WTC11 (cell line): ENCODE results near the gene SUB1.
"Not testable (repeated sequence)": the region's sequence is repeated elsewhere in the genome, so short reads cannot be mapped to it uniquely, and the experiment has no call there.

ENCODE experiments used
- CTCF ChIP-seq: fragments of 200-600 bp; IDR thresholded peaks from 2 replicates; pipeline ENCODE4 v1.8.0; 2022; ENCODE audit warnings: antibody characterized with exemption
- FOXK1 ChIP-seq: sonication (generic); formaldehyde crosslinking; IDR thresholded peaks from 2 replicates; pipeline ENCODE4 v1.8.0; 2022; ENCODE audit warnings: mild to moderate bottlenecking, moderate library complexity, missing genetic modification reagents
- HMGXB4 ChIP-seq: sonication (generic); formaldehyde crosslinking; IDR thresholded peaks from 2 replicates; pipeline ENCODE4 v1.8.1; 2023; ENCODE audit warnings: mild to moderate bottlenecking, moderate library complexity, missing genetic modification reagents
- NFYB ChIP-seq: sonication (generic); formaldehyde crosslinking; conservative IDR thresholded peaks from 2 replicates; pipeline ENCODE4 v1.8.0; 2022; ENCODE audit warnings: low read depth, missing genetic modification reagents
- NR2C2 ChIP-seq: sonication (generic); formaldehyde crosslinking; IDR thresholded peaks from 2 replicates; pipeline ENCODE4 v1.8.0; 2022; ENCODE audit warnings: mild to moderate bottlenecking, missing genetic modification reagents
- RELA ChIP-seq: sonication (generic); formaldehyde crosslinking; IDR thresholded peaks from 2 replicates; pipeline ENCODE4 v1.8.1; 2022; ENCODE audit warnings: missing genetic modification reagents, mild to moderate bottlenecking, borderline replicate concordance
- SOX15 ChIP-seq: fragments of 250-450 bp; sonication (Bioruptor Pico); IDR thresholded peaks from 2 replicates; pipeline ENCODE4 v1.9.0; 2021; ENCODE audit warnings: mild to moderate bottlenecking
- ZBTB21 ChIP-seq: sonication (generic); formaldehyde crosslinking; IDR thresholded peaks from 2 replicates; pipeline ENCODE4 v1.8.1; 2023; ENCODE audit warnings: mild to moderate bottlenecking, missing genetic modification reagents, borderline replicate concordance
- ZNF232 ChIP-seq: sonication (generic); formaldehyde crosslinking; IDR thresholded peaks from 2 replicates; pipeline ENCODE4 v1.8.0; 2022; ENCODE audit warnings: mild to moderate bottlenecking, missing genetic modification reagents

DNA sequence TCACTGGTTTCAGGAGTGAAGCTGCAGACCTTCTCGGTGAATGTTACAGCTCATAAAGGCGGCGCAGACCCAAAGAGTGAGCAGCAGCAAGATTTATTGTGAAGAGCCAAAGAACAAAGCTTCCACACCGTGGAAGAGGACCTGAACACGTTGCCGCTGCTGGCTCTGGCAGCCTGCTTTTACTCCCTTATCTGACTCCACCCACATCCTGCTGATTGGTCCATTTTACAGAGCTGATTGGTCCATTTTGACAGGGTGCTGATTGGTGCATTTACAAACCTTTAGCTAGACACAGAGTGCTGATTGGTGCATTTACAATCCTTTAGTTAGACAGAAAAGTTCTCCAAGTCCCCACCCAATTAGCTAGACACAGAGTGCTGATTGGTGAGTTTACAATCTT, 32.9 kb upstream of the SUB1 start:
- not testable (repeated sequence) for TF ChIP-seq SOX15 (CRISPR knock-in tag); HMGXB4; CTCF; NFYB (CRISPR knock-in tag); ZBTB21 (CRISPR knock-in tag); NR2C2 (CRISPR knock-in tag); RELA (CRISPR knock-in tag); ZNF232 (CRISPR knock-in tag); FOXK1 (CRISPR knock-in tag)
